ENCODE data around the gene RNU6-1.
A peak's percentile ranks its signal among the peaks of the same experiment; 100 is the strongest.

RNU6-1 gene

DNA sequence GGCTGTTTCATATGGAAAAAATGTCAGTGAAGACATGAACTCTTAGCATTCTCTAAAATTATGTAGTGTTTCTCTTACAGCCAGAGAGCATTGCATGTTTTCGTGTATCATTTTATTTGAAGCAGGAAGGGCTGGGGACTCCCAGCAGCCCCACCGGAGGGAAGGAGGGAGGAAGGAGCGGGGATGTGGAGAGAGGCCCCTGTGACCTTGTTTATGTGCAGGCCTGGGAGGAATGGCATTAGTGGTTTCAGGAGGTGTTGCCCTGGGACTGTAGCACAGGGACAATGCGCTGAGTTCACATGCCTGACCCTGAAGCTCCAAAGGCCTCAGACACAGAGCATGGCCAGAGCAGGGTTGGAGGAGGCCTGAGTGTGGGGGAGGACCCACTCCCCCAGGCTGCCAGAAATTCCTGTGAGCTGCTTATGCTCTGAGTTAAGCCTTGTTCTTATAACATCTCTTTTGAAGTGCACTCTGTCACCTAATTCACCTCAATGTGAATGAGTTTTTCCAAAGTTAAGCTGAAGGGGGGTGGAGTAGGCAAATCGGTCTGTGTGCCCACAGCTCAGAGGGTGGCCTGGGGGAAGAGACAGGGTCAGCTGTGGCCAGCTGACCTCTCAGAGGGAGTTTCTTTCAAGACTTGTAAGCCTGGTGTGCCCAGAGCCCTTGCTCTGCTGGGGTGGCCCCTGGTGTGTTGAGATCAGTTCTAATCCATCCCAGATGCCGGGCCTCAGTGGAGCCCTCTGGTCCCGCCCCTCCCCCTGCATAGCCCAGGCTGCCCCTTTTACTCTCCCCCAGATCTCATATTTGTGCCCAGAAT is 3.9 kb upstream of the RNU6-1 start:
- DNase-seq (ENCODE audit: low spot score in 2 of 2): no peak
- Mint-ChIP-seq H3K36me3 (peaks cover 21% of the 10 kb centered on the region), H3K4me3 (no peak overlapping the region)

DNA sequence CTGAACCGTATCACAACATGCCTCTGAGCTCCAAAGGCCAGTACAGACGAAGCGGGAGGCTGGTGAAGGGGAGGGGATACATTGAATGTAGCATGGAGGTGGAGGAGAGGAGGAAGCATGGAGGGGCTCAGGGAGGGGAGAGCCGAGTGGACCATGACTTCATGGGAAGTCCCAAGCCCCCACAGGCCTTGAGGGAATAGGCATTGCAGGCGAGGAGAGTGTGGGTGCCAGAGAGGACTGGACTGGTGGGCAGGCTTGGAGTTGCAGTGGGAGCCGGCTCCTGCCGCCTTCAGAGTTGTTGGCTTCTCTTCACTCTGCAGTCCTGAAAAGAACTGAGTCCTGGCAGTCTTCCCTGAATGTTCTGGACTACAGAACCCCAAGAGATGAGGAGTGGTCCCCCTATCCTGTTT is 3.3 kb upstream of the RNU6-1 start:
- Mint-ChIP-seq H3K4me3 (no peak overlapping the region), H3K4me1 (peaks cover 21% of the 10 kb centered on the region), H3K9me3 (no peaks in the 10 kb centered on the region), H3K27ac (no peak overlapping the region), H3K36me3 (peaks cover 21% of the 10 kb centered on the region)
- DNase-seq (ENCODE audit: low spot score in 2 of 2) (no peak), ATAC-seq (no peak)

More for the DNA sequence above, 3.9 kb upstream of the RNU6-1 start:
- no peak for ATAC-seq
- H3K27ac Mint-ChIP-seq: no peak overlapping the region
- H3K4me1 Mint-ChIP-seq: peaks cover 21% of the 10 kb centered on the region
- H3K9me3 Mint-ChIP-seq: no peaks in the 10 kb centered on the region

DNA sequence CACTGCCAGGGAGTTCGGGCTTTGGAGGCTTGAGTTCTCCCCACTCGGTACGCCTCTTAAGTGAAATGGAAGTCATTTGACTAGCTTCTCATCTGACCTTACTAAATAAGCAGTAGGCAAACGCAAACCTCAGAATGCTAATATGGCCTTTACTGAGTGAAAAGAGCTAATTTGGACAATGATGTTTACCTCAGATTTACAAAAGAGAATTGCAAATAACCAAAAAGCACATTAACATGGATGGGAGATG is 1.6 kb upstream of the RNU6-1 start:
- Mint-ChIP-seq H3K36me3 (peaks cover 21% of the 10 kb centered on the region), H3K4me3 (peak overlapping the region; percentile 80), H3K27ac (peak overlapping the region; percentile 99), H3K9me3 (no peaks in the 10 kb centered on the region), H3K4me1 (peaks cover 24% of the 10 kb centered on the region)
- DNase-seq (ENCODE audit: low spot score in 2 of 2): no peak
- ATAC-seq: no peak

DNA sequence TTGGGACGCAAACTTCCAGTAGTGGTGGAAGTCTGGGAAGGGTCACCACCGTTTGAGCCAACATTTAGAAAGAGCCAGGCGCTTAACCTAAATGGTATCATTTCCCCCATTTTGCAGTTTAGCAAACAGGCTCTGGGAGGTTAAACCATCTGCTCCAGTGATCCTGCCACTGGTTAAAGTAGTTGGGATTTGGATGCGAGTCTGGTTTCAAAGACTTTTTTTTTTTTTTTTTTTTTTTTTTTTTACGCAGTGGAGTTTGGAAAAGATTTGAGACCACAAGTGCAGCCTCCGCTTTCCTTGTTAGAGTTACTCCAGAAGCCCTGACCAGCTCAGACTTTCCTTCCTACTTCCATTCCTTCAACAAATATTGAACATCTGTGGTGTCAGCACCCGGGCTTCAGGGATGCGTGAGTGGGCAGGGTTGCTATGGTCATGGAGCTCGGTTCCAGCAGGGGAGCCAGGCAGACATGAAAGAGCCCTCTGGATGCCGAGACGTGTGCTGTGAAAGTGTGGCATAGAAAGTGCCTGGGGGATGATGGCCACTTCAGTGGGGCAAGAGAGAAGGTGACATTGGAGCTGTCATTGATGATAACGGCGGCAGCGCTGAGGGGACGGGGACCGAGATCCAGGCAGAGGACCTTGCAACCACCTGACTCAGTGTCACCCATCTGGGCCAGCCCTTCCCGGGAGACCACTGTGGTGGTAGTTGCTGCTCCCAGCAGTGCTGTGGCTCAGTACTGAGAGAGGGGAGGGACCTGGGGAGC is 1.1 kb upstream of the RNU6-1 start:
- DNase-seq (ENCODE audit: low spot score in 2 of 2): peak in 1 of 2 donors; percentile 55
- Mint-ChIP-seq H3K36me3 (peaks cover 21% of the 10 kb centered on the region), H3K4me3 (peak overlapping the region; percentile 80)

DNA sequence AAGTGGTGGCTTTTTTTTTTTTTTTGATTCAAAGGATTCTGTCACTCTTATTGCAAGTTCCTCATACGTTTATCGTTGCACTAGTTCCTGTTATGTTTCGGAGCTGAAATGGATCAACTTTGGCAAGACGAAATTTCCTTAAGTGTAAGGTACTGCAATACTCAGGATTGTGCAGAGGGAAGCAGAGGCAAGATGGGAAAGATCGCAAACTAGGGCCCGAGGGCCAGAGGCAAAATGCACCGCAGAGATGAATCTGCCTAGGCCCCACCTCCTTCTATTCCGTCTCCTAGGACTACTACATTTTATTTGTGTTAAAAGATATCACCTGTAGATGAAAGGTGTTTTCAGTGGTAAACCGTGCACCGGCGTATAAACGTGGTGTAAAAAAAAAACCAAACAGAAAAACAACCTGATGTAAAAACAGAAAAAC is 331 bp downstream of the RNU6-1 start:
- Mint-ChIP-seq H3K4me3 (peak overlapping the region; percentile 80), H3K36me3 (peaks cover 21% of the 10 kb centered on the region), H3K27ac (peak overlapping the region; percentile 99), H3K9me3 (no peaks in the 10 kb centered on the region), H3K4me1 (peaks cover 38% of the 10 kb centered on the region)
- peak; percentile 35 for ATAC-seq
- peak in 1 of 2 donors; percentile 75 for DNase-seq (ENCODE audit: low spot score in 2 of 2)

More for the DNA sequence above, 1.1 kb upstream of the RNU6-1 start:
- no peaks in the 10 kb centered on the region for H3K9me3 Mint-ChIP-seq
- peaks cover 26% of the 10 kb centered on the region for H3K4me1 Mint-ChIP-seq
- ATAC-seq: no peak
- peak overlapping the region; percentile 99 for H3K27ac Mint-ChIP-seq

DNA sequence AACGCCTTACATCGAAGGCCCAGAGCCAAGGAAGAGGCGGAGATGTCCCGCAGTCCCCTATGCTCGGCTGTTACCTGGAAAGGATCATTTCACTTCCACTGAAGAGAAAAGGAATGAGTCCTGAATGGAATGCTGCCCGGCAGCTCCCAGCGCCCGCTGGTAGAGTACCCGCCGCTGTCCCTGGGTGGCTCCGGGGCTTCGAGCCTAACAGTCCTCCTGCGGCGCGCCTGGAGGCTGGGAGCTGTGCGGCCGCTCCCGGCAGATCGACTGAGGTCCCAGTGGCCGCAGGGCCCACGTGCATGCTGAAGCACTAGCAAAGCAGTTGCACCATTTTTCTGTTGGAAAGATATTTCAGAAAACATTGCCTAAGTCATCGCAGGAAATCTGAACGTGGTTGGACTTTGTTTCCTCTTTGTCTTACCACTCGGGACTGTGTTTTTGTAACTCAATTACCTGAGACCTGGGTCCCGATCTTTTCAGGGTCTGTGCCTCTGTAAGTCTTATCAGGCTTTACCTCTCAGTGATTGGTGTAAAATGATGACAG is 984 bp downstream of the RNU6-1 start:
- Mint-ChIP-seq H3K4me1 (peaks cover 45% of the 10 kb centered on the region), H3K9me3 (no peaks in the 10 kb centered on the region), H3K27ac (peak overlapping the region; percentile 99), H3K4me3 (peak overlapping the region; percentile 80), H3K36me3 (peaks cover 21% of the 10 kb centered on the region)
- no peak for DNase-seq (ENCODE audit: low spot score in 2 of 2)
- ATAC-seq: no peak

DNA sequence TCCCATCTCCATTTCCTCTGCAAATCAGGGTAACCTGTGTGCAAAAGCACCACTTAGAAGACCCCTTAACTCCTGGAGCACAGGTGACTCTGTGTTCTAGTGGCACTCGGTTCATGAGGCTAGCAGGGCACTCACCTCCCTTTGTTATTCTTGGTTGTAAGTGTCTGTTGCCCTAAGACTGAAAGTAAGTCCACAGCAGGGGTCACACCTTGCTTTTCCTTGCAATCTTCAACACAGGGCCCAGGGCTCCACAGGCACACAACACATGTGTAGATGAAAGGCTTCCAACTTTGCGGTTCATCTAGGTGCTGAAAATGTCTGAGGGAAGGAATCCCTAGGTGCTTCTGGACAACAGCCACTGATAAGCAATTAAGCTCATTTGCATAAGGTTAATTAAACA is 2.9 kb downstream of the RNU6-1 start:
- Mint-ChIP-seq H3K27ac (no peak overlapping the region), H3K9me3 (no peaks in the 10 kb centered on the region), H3K36me3 (peaks cover 21% of the 10 kb centered on the region), H3K4me1 (peaks cover 56% of the 10 kb centered on the region), H3K4me3 (peak overlapping the region; percentile 74)
- DNase-seq (ENCODE audit: low spot score in 2 of 2): peak in 1 of 2 donors; percentile 54
- no peak for ATAC-seq

DNA sequence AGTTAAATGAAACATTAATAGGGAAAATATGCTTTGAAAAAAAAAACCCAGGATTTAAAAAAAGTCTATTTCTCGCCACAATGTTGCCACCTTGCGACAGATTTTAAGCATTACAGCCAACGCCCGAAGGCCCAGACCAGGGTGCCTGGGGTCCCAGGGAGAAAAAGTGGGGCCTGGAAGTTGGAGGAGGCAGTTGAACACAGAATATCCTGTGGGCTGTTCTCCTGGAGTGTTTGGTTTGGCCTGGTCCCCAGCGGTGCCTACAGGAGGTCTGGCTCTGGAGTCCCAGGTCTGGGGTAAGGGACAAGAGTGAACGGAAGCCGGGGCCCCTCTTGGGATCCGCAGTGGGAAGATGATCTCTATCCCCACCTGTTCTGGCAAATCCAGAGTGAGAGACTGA is 3.4 kb downstream of the RNU6-1 start:
- no peak for ATAC-seq
- DNase-seq (ENCODE audit: low spot score in 2 of 2): peak in 1 of 2 donors; percentile 70
- Mint-ChIP-seq H3K4me3 (peak overlapping the region; percentile 74), H3K27ac (no peak overlapping the region), H3K9me3 (no peaks in the 10 kb centered on the region), H3K4me1 (peaks cover 56% of the 10 kb centered on the region), H3K36me3 (peaks cover 21% of the 10 kb centered on the region)

DNA sequence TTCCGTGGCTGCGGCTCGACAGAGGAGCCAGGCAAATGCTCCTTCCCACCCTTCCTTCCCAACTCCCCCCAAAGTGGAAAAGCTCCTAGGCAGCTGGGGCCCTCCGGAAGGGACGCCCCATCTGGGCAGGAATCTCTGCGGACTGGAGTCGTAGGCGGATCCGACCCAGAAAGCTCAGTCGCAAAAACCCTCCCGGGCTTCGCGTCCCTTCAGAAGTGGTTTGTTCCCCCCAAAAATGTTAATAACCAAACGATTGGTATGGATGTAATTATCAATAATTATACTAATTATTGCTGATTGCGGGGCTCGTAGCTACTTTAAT is 3.8 kb downstream of the RNU6-1 start:
- H3K4me1 Mint-ChIP-seq: peaks cover 53% of the 10 kb centered on the region
- H3K4me3 Mint-ChIP-seq: peak overlapping the region; percentile 74
- peaks cover 20% of the 10 kb centered on the region for H3K36me3 Mint-ChIP-seq
- ATAC-seq (no peak), DNase-seq (ENCODE audit: low spot score in 2 of 2) (peak in 1 of 2 donors; percentile 55)
- no peak overlapping the region for H3K27ac Mint-ChIP-seq
- H3K9me3 Mint-ChIP-seq: no peaks in the 10 kb centered on the region

DNA sequence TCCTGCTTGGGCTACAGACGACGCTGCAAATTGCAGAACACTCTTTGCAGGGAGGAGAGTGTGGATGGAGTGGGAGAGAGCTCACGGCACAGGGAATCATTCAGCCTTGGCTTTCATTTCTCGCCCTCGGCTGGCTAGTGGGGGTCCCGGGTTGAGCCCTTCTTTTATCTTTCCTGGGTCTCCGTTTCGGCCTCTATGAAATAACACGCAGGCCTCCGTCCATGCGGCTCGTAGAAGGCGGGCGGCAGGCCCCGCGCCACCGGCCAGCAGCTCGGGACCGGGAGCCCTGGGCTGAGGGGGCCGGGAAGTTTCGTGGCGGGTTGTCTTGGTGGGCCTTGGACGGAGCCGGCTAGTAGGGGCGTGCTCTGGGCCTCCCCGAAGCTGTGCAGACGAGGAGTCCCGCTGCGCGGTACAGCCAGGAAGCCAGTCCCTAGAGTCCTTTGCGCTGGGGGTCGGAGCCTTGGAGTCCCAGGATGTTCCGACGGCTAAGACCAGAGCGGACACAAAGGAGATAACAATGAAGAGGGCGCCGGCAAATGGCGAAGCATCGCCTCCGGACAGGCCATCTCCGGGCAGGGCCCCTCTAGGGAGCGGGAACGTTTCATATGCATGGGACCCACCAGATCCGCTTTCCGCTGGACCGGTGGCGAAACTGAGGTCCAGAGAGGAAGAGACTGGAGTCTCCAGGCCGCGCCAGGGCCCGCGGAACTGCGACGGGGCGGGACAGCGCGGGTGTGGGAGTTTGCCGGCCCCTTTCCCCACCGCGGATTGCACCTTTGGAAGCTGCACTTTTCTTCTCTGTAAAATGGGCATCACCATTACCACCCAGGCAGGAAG is 4.3 kb downstream of the RNU6-1 start:
- Mint-ChIP-seq H3K4me3 (peak overlapping the region; percentile 74), H3K27ac (no peak overlapping the region), H3K36me3 (peaks cover 14% of the 10 kb centered on the region), H3K4me1 (peaks cover 48% of the 10 kb centered on the region), H3K9me3 (no peaks in the 10 kb centered on the region)
- DNase-seq (ENCODE audit: low spot score in 2 of 2): peak in 1 of 2 donors; percentile 64
- ATAC-seq: no peak

DNA sequence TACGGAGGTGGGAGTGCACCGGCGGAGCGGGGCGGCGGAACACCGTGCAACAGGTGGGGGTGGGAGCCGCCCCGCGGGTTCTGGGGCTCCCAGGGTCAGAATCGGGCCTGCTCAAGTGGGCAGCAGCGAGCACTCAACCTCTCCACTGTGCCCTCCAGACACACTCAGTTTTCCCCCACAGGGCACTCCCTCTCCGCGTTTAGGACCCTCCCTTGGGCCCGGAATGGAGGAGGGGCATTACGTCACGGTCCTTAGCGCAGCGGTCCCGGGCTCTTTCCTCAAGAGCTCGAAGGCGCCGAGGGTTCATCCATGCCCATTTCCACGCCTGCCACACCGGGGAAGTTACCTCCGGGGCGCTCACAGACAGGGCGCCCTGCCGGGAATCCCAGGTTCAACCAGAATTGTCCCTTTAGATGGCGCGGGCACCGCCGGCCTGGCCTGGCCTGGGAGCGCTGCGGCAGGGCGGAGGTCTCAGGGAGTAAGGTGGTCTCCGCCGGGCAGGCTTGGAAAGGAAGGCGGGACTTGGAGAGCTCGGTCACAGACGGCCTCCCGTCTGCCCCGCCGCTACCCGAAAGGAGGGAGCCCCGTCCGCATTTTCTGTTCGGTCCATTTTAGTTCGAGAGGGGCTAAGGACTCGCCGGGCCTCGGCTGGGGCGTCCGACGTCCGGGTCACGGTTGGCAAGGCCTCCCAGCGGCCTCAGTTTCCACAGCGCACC is 5.1 kb downstream of the RNU6-1 start:
- peaks cover 42% of the 10 kb centered on the region for H3K4me1 Mint-ChIP-seq
- peak overlapping the region; percentile 74 for H3K4me3 Mint-ChIP-seq
- peaks cover 6% of the 10 kb centered on the region for H3K36me3 Mint-ChIP-seq
- H3K27ac Mint-ChIP-seq: no peak overlapping the region
- DNase-seq (ENCODE audit: low spot score in 2 of 2) (peak in 1 of 2 donors; percentile 57), ATAC-seq (peak; percentile 3)
- no peaks in the 10 kb centered on the region for H3K9me3 Mint-ChIP-seq

DNA sequence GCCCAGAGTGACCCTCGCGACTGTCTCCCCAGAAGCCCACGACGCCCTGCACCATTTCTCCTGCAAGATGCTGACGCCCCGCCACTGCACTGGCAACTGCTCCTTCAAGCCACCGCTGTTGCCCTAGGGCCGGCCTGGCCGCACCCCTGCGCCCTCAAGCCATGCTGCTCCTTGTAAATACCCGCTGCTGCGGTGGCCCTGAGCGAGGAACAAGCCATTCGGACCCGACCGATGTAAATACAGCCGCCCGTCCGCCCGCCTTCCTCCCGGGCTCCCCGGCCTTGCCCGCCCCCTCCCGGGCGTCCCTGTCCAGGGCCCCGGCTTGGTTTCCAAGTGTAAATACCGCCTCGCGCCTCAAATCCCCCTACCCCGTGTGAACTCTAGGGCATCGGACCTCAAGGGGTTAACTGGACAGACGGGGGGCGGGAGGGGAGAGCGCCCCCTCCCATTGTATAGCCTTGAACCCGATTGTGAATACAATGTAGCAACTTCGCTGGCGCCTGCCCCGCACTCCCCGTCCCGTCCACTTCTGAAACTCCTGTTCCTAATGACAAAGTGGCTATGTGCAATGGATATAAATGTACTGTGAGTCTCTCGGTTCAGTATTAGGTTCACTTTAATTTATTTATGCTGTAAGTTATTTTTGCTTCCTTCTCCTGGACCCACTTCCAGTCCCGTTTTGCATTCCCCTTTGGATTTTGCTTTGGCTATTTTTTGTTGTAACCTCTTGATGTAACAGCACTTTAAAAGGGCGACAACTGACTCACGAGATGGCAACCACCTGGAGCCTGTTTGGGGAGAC is 5.9 kb downstream of the RNU6-1 start:
- DNase-seq (ENCODE audit: low spot score in 2 of 2): peak in 1 of 2 donors; percentile 67
- Mint-ChIP-seq H3K4me1 (peaks cover 41% of the 10 kb centered on the region), H3K36me3 (no peaks in the 10 kb centered on the region), H3K27ac (no peak overlapping the region), H3K4me3 (peak overlapping the region; percentile 74), H3K9me3 (no peaks in the 10 kb centered on the region)
- ATAC-seq: peak; percentile 50

DNA sequence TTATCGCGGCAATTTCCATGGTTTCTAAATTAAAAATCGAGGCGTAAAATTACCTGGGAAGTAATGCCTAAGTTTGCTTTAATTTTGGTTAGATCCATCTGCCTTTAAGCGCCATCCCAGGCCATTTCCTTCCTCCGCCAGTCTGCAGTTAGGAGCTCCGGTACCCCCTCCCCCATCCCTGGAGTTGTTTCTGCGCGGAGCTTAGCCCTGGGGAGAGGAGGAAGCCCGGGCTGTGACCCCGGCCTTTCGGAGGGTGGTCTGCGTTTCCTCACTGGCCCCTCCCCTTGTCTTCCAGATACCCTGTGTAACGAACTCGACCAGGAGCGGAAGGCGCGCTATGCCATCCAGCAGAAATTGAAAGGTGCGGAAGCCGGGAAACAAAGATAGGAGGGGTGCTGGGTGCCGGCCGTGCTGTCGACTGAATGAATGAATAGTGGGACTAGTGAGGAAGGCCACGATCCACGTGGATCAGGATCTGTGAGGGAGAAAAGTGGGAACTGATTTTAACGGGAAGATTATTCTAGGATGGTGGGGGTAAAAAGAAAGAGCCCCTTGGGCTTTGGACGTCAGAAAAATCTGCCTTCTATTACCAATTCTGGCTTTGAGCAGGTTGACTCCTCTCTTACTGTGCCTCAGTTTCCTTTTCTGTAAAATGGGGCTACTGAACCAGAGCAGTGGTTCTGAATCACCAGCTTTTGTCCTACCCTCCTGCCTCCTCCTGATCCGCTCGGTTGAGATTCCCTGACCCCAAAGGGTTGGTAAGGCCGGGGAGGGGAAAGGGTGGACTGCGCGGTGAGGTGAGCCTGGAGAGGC is 6.7 kb downstream of the RNU6-1 start:
- Mint-ChIP-seq H3K27ac (no peak overlapping the region), H3K36me3 (no peaks in the 10 kb centered on the region), H3K9me3 (no peaks in the 10 kb centered on the region), H3K4me3 (peak overlapping the region; percentile 74), H3K4me1 (peaks cover 45% of the 10 kb centered on the region)
- DNase-seq (ENCODE audit: low spot score in 2 of 2) (no peak), ATAC-seq (no peak)

Data from stimulated activated effector memory CD8-positive, alpha-beta T cell treated with anti-CD3 and anti-CD28 coated beads, Interleukin-12 subunit alpha, Interleukin-12 subunit beta, amount 100 ng/mL, for 72 hours (primary cell).